Vagina (tissue), 2 donors: ENCODE data around the gene AKR1C1. TPM values are rescaled to one million over a fixed set of nuclear protein-coding genes. Genes with fewer than 3 reads are reported as not detected.
"Not testable (repeated sequence)": the region's sequence is repeated elsewhere in the genome, so short reads cannot be mapped to it uniquely, and the experiment has no call there.

Experiments used
- DNase-seq, 2 donors: peaks; one replicate each; pipeline ENCODE4 v3.0.0-alpha.2; 2017; ENCODE audit errors: extremely low spot score in 2 of 2
- H3K27ac ChIP-seq: fragments of 200-600 bp; sonication (generic); one replicate; pipeline ENCODE4 v1.5.1; 2019
- H3K27me3 ChIP-seq: fragments of 200-600 bp; sonication (generic); one replicate; pipeline ENCODE4 v1.5.1; 2019
- H3K36me3 ChIP-seq, 2 donors: fragments of 200-600 bp; sonication (generic); one replicate each; pipeline ENCODE4 v1.5.1; 2017 to 2019
- H3K4me1 ChIP-seq: fragments of 200-600 bp; sonication (generic); one replicate; pipeline ENCODE4 v1.5.1; 2019
- H3K4me3 ChIP-seq, 2 donors: fragments of 200-600 bp; sonication (generic); 1 replicate in 1 of 2; 2 replicates in 1 of 2; pipeline ENCODE4 v1.5.1; 2016 to 2019
- H3K9me3 ChIP-seq: fragments of 200-600 bp; sonication (generic); one replicate; pipeline ENCODE4 v1.5.1; 2019
- POLR2A ChIP-seq, 2 donors: fragments of 450-650 bp; IDR thresholded peaks; one replicate each; pipeline ENCODE4 v1.6.1; 2017; ENCODE audit warnings: antibody characterized with exemption in 2 of 2, mild to moderate bottlenecking in 2 of 2, moderate library complexity in 2 of 2
- POLR2AphosphoS5 ChIP-seq, 2 donors: sonication (generic); formaldehyde crosslinking; IDR thresholded peaks; one replicate each; pipeline ENCODE4 v1.9.0; 2017; ENCODE audit warnings: antibody characterized with exemption in 2 of 2, mild to moderate bottlenecking in 2 of 2, low read depth in 1 of 2; ENCODE audit not compliant: insufficient read depth in 1 of 2
- intact Hi-C: fragments of 100-400 bp; cut with DNase I; formaldehyde crosslinking; loops from one replicate; pipeline ENCODE4 v1.15.1; 2023
- total RNA-seq: library from RNA; depleted of rRNA; stranded (reverse); fragments of >200 nt; gene quantifications from one replicate; pipeline ENCODE4 v1.2.3, GENCODE V29; 2016
- TF ChIP-seq, protein P1 (sequence below), 3 experiments: fragments of 450-650 bp in 2 of 3; fragments of 200-600 bp in 1 of 3; sonication (generic) in 1 of 3; IDR thresholded peaks; one replicate each; pipeline ENCODE4 v1.5.1; 2017 to 2019; ENCODE audit warnings: antibody characterized with exemption in 3 of 3, mild to moderate bottlenecking in 2 of 3, moderate library complexity in 2 of 3

AKR1C1 gene
- total RNA-seq, 1 donor from 2014 or later: 73.7 TPM

- no peak overlapping the region for H3K4me3 ChIP-seq
- intact Hi-C loops: no loop called here
- H3K27ac ChIP-seq: no peak overlapping the region
- TF ChIP-seq POLR2AphosphoS5 (IDR thresholded peaks at IDR 0.05; ENCODE audit: insufficient read depth in 1 of 2, low read depth in 1 of 2): no peak
- TF ChIP-seq, protein P1, sequence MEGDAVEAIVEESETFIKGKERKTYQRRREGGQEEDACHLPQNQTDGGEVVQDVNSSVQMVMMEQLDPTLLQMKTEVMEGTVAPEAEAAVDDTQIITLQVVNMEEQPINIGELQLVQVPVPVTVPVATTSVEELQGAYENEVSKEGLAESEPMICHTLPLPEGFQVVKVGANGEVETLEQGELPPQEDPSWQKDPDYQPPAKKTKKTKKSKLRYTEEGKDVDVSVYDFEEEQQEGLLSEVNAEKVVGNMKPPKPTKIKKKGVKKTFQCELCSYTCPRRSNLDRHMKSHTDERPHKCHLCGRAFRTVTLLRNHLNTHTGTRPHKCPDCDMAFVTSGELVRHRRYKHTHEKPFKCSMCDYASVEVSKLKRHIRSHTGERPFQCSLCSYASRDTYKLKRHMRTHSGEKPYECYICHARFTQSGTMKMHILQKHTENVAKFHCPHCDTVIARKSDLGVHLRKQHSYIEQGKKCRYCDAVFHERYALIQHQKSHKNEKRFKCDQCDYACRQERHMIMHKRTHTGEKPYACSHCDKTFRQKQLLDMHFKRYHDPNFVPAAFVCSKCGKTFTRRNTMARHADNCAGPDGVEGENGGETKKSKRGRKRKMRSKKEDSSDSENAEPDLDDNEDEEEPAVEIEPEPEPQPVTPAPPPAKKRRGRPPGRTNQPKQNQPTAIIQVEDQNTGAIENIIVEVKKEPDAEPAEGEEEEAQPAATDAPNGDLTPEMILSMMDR (IDR thresholded peaks at IDR 0.05): no peak
- no peak for TF ChIP-seq POLR2A (IDR thresholded peaks at IDR 0.05)
- no peak for DNase-seq
- H3K4me1 ChIP-seq: no peaks in the 10 kb centered on the region
- no peaks in the 10 kb centered on the region for H3K36me3 ChIP-seq
- H3K27me3 ChIP-seq: no peaks in the 10 kb centered on the region
- no peaks in the 10 kb centered on the region for H3K9me3 ChIP-seq
Observed at GRCh38 chr10:4926400-4926799, 36.8 kb upstream of the AKR1C1 start.

DNA sequence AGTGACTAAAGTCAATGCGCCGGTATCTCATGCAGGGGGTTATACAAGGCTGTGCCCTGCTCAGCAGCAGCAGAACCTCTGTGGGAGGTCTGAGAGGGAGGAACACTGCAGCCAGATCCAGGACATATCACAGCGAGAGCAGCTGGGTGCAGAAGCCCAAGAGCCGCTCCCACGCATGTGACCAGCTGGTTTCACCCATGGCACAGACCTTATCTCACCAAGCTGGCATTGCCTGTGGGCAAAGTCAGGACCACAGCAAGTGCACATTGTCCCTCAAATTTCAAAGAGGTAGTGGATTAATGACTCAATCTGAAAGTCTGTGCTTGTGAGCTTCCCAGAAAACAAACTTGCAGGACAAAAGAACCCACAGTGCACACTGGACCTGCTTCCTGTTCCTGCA lies 31.6 kb upstream of the AKR1C1 start:
- DNase-seq: no peak
- Histone ChIP-seq H3K9me3 (no peaks in the 10 kb centered on the region), H3K27ac (no peak overlapping the region), H3K27me3 (no peaks in the 10 kb centered on the region), H3K4me1 (no peaks in the 10 kb centered on the region), H3K4me3 (no peak overlapping the region), H3K36me3 (no peaks in the 10 kb centered on the region)
- TF ChIP-seq POLR2AphosphoS5 (IDR thresholded peaks at IDR 0.05; ENCODE audit: insufficient read depth in 1 of 2, low read depth in 1 of 2): no peak
- TF ChIP-seq, protein P1 (IDR thresholded peaks at IDR 0.05): no peak
- TF ChIP-seq POLR2A (IDR thresholded peaks at IDR 0.05): no peak
- intact Hi-C loops: no loop called here

GRCh38 chr10:4934391-4934987 lies 28.7 kb upstream of the AKR1C1 start:
- no peak for DNase-seq
- intact Hi-C loops: no loop called here
- Histone ChIP-seq H3K4me1 (no peaks in the 10 kb centered on the region), H3K27ac (no peak overlapping the region), H3K4me3 (no peak overlapping the region), H3K9me3 (no peaks in the 10 kb centered on the region), H3K36me3 (no peaks in the 10 kb centered on the region), H3K27me3 (no peaks in the 10 kb centered on the region)
- TF ChIP-seq, protein P1 (IDR thresholded peaks at IDR 0.05): no peak
- TF ChIP-seq POLR2A (IDR thresholded peaks at IDR 0.05) (no peak), POLR2AphosphoS5 (IDR thresholded peaks at IDR 0.05; ENCODE audit: insufficient read depth in 1 of 2, low read depth in 1 of 2) (no peak)

- Histone ChIP-seq H3K27ac (no peak overlapping the region), H3K27me3 (no peaks in the 10 kb centered on the region), H3K4me1 (peaks cover 18% of the 10 kb centered on the region), H3K4me3 (no peak overlapping the region), H3K9me3 (no peaks in the 10 kb centered on the region), H3K36me3 (no peaks in the 10 kb centered on the region)
- TF ChIP-seq POLR2A (IDR thresholded peaks at IDR 0.05): no peak
- TF ChIP-seq, protein P1 (IDR thresholded peaks at IDR 0.05): no peak
- no peak for TF ChIP-seq POLR2AphosphoS5 (IDR thresholded peaks at IDR 0.05; ENCODE audit: insufficient read depth in 1 of 2, low read depth in 1 of 2)
- intact Hi-C loops: no loop called here
- no peak for DNase-seq
Observed at GRCh38 chr10:4937346-4937745, 25.9 kb upstream of the AKR1C1 start.

DNA sequence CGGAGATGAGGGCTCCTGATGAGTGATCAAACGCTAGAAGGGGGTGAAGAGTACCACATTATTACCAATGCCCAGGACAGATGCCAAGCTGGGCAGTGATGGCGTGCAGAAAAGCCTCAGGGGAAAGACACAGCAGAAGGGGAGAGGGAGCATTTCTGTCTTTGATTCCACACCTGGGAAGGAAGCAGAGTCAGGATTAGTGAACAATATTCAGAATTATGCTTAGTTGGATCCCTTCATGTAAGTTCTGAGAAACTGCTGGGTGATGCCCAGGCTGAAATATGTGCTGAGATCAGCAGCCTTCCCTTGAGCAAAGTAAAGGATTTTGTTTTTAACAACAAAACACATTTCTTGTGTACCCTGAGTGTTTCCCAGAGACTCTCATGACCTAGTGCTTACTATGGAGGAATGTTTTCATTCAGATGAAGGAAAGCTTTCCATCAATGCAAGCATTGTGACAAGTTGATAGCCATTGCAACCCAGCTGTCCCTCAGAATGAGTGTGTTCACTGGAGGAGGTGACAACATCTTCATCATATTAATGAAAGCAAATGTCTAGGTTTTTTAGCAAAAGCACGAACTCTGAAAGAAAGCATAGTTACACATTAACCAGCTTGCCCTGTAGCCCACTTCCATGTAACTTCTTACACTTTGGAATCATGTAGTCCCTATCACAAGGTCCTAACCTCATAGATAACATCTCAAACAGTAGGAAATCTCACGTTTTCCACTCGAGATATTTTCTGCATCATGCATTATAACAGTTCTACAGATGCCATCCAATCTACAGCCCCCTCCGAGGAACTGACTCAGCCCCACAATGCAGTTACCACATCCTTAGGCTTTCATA lies 23.8 kb upstream of the AKR1C1 start:
- intact Hi-C loops: loop anchor here (5.0 kb wide), 1 partner anchor 78 kb away; no protein-coding TSS in a partner anchor
- no peak overlapping the region for H3K4me3 ChIP-seq
- H3K4me1 ChIP-seq: peaks cover 39% of the 10 kb centered on the region
- DNase-seq: no peak
- H3K36me3 ChIP-seq: no peaks in the 10 kb centered on the region
- TF ChIP-seq, protein P1 (IDR thresholded peaks at IDR 0.05): no peak
- TF ChIP-seq POLR2AphosphoS5 (IDR thresholded peaks at IDR 0.05; ENCODE audit: insufficient read depth in 1 of 2, low read depth in 1 of 2) (no peak), POLR2A (IDR thresholded peaks at IDR 0.05) (no peak)
- no peak overlapping the region for H3K27ac ChIP-seq
- no peaks in the 10 kb centered on the region for H3K27me3 ChIP-seq
- H3K9me3 ChIP-seq: no peaks in the 10 kb centered on the region

DNA sequence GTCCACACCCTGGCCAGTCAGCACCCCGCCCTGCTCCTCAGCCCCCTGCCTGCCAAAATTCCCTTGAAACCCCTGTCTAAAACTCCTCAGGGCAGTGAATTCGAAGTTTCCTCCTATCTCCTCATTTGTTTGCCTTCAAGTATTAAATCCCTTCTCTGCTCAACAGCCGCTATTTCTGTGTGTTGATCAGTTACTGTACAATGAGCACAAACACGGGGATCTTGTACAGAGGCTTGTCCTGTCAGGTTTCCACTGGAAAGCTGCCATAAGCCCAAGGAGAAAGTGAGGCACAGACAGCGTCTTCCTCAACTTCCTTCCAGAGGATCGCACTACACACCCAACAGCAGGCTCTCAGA lies 23.2 kb upstream of the AKR1C1 start:
- H3K27me3 ChIP-seq, H3K27ac ChIP-seq, H3K4me3 ChIP-seq, H3K9me3 ChIP-seq, DNase-seq, H3K36me3 ChIP-seq: not testable (repeated sequence)
- H3K4me1 ChIP-seq: peaks cover 45% of the 10 kb centered on the region
- intact Hi-C loops: loop anchor here (5.0 kb wide), 1 partner anchor 77 kb away; no protein-coding TSS in a partner anchor

- not testable (repeated sequence) for H3K27me3 ChIP-seq, H3K4me3 ChIP-seq, DNase-seq, H3K36me3 ChIP-seq, H3K9me3 ChIP-seq
- Histone ChIP-seq H3K27ac (peak overlapping the region; percentile 79), H3K4me1 (peaks cover 53% of the 10 kb centered on the region)
- intact Hi-C loops: loop anchor here (5.0 kb wide), 1 partner anchor 76 kb away; no protein-coding TSS in a partner anchor
Observed at GRCh38 chr10:4940909-4941308, 22.3 kb upstream of the AKR1C1 start.
